ENCODE data around the gene PBX2. TPM values are rescaled to one million over a fixed set of nuclear protein-coding genes. Genes with fewer than 3 reads are reported as not detected.

The PBX2 gene
- total RNA-seq, 1 experiment from 2014 or later: 122 TPM

DNA sequence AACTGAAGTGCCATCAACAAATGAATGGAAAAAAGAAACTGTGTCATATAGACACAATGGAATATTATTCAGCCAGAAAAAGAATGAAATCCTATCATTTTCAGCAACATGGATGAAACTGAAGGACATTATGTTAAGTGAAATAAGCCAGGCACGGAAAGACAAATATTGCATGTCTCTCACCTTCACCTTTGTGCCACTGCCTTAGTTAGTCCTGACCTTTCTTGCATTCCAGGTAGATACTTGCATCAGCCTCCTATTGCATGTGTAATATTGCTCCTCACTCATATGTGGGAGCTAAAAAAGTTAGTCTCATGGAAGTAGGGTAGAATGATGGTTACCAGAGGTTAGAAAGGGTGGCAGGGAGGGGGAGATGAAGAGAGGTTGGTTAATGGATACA lies 19.0 kb upstream of the PBX2 start:
- intact Hi-C loops (cut with micrococcal nuclease; ENCODE audit: unreplicated experiment): no loop called here
- H3K4me3 Mint-ChIP-seq (ENCODE audit: low read depth, unreplicated experiment): no peak overlapping the region
- H3K27me3 Mint-ChIP-seq (ENCODE audit: unreplicated experiment): peaks cover 77% of the 10 kb centered on the region
- no peak for TF ChIP-seq CTCF (IDR thresholded peaks at IDR 0.05; ENCODE audit: unreplicated experiment)
- peaks cover 4% of the 10 kb centered on the region for H3K36me3 Mint-ChIP-seq (ENCODE audit: insufficient read depth, unreplicated experiment)
- no TSS peak for BruUV-seq (replicated peaks)
- DNase-seq: no peak
- CTCF ChIA-PET: no interaction called here
- no peaks in the 10 kb centered on the region for H3K4me1 Mint-ChIP-seq (ENCODE audit: low read depth, unreplicated experiment)
- H3K27ac Mint-ChIP-seq (ENCODE audit: unreplicated experiment): no peak overlapping the region
- no peaks in the 10 kb centered on the region for H3K9me3 Mint-ChIP-seq (ENCODE audit: low read depth, unreplicated experiment)

GRCh38 chr6:32204268-32204715 lies 14.3 kb upstream of the PBX2 start:
- Mint-ChIP-seq H3K27ac (ENCODE audit: unreplicated experiment) (no peak overlapping the region), H3K4me1 (ENCODE audit: low read depth, unreplicated experiment) (no peaks in the 10 kb centered on the region), H3K36me3 (ENCODE audit: insufficient read depth, unreplicated experiment) (no peaks in the 10 kb centered on the region), H3K9me3 (ENCODE audit: low read depth, unreplicated experiment) (no peaks in the 10 kb centered on the region), H3K27me3 (ENCODE audit: unreplicated experiment) (peaks cover 72% of the 10 kb centered on the region), H3K4me3 (ENCODE audit: low read depth, unreplicated experiment) (no peak overlapping the region)
- CTCF ChIA-PET: no interaction called here
- no peak for TF ChIP-seq CTCF (IDR thresholded peaks at IDR 0.05; ENCODE audit: unreplicated experiment)
- intact Hi-C loops (cut with micrococcal nuclease; ENCODE audit: unreplicated experiment): no loop called here
- no TSS peak for BruUV-seq (replicated peaks)
- DNase-seq: no peak

- TF ChIP-seq CTCF (IDR thresholded peaks at IDR 0.05; ENCODE audit: unreplicated experiment): no peak
- DNase-seq: no peak
- H3K27me3 Mint-ChIP-seq (ENCODE audit: unreplicated experiment): peaks cover 66% of the 10 kb centered on the region
- H3K36me3 Mint-ChIP-seq (ENCODE audit: insufficient read depth, unreplicated experiment): peaks cover 4% of the 10 kb centered on the region
- no peaks in the 10 kb centered on the region for H3K4me1 Mint-ChIP-seq (ENCODE audit: low read depth, unreplicated experiment)
- CTCF ChIA-PET: interaction anchor here (0.6 to 0.9 kb wide), 2 partner anchors 20 to 1045 kb away, joined by 3 read pairs; partner anchors contain the start of gene NOTCH4
- no peaks in the 10 kb centered on the region for H3K9me3 Mint-ChIP-seq (ENCODE audit: low read depth, unreplicated experiment)
- H3K27ac Mint-ChIP-seq (ENCODE audit: unreplicated experiment): no peak overlapping the region
- no peak overlapping the region for H3K4me3 Mint-ChIP-seq (ENCODE audit: low read depth, unreplicated experiment)
- intact Hi-C loops (cut with micrococcal nuclease; ENCODE audit: unreplicated experiment): no loop called here
- no TSS peak for BruUV-seq (replicated peaks)
These were observed 13.6 kb upstream of the PBX2 start for GRCh38 chr6:32203426-32204267.

- Mint-ChIP-seq H3K9me3 (ENCODE audit: low read depth, unreplicated experiment) (no peaks in the 10 kb centered on the region), H3K36me3 (ENCODE audit: insufficient read depth, unreplicated experiment) (peaks cover 9% of the 10 kb centered on the region), H3K4me3 (ENCODE audit: low read depth, unreplicated experiment) (no peak overlapping the region), H3K4me1 (ENCODE audit: low read depth, unreplicated experiment) (peaks cover 3% of the 10 kb centered on the region), H3K27me3 (ENCODE audit: unreplicated experiment) (peaks cover 60% of the 10 kb centered on the region), H3K27ac (ENCODE audit: unreplicated experiment) (no peak overlapping the region)
- no peak for TF ChIP-seq CTCF (IDR thresholded peaks at IDR 0.05; ENCODE audit: unreplicated experiment)
- DNase-seq: no peak
- no TSS peak for BruUV-seq (replicated peaks)
- CTCF ChIA-PET: no interaction called here
- intact Hi-C loops (cut with micrococcal nuclease; ENCODE audit: unreplicated experiment): no loop called here
These were observed 12.2 kb upstream of the PBX2 start for GRCh38 chr6:32202186-32202585.
